OCI-LY7 (cell line): ENCODE data around the gene BOLA3.

ENCODE experiments used
- EZH2phosphoT487 ChIP-seq: fragments of 200-600 bp; sonication (generic); IDR thresholded peaks from 2 replicates; pipeline ENCODE4 v1.6.1; 2018; ENCODE audit warnings: low read depth, borderline replicate concordance, mild to moderate bottlenecking, mixed run types, antibody characterized with exemption, low read length, moderate library complexity, mixed read lengths
- TF ChIP-seq, protein P1 (sequence below): fragments of 200-600 bp; sonication (generic); conservative IDR thresholded peaks from 2 replicates; pipeline ENCODE4 v1.5.1; 2014; ENCODE audit warnings: mild to moderate bottlenecking, antibody characterized with exemption, low read length, moderate library complexity, mixed read lengths

- TF ChIP-seq, protein P1, sequence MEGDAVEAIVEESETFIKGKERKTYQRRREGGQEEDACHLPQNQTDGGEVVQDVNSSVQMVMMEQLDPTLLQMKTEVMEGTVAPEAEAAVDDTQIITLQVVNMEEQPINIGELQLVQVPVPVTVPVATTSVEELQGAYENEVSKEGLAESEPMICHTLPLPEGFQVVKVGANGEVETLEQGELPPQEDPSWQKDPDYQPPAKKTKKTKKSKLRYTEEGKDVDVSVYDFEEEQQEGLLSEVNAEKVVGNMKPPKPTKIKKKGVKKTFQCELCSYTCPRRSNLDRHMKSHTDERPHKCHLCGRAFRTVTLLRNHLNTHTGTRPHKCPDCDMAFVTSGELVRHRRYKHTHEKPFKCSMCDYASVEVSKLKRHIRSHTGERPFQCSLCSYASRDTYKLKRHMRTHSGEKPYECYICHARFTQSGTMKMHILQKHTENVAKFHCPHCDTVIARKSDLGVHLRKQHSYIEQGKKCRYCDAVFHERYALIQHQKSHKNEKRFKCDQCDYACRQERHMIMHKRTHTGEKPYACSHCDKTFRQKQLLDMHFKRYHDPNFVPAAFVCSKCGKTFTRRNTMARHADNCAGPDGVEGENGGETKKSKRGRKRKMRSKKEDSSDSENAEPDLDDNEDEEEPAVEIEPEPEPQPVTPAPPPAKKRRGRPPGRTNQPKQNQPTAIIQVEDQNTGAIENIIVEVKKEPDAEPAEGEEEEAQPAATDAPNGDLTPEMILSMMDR, result no peak
- no peak for TF ChIP-seq EZH2phosphoT487
Measured at GRCh38 chr2:74130211-74130995, 17.3 kb downstream of the BOLA3 start.
